Measurements from ENCODE around the gene ZNF750.
"Not testable (repeated sequence)": the region's sequence is repeated elsewhere in the genome, so short reads cannot be mapped to it uniquely, and the experiment has no call there.

Gene ZNF750

DNA sequence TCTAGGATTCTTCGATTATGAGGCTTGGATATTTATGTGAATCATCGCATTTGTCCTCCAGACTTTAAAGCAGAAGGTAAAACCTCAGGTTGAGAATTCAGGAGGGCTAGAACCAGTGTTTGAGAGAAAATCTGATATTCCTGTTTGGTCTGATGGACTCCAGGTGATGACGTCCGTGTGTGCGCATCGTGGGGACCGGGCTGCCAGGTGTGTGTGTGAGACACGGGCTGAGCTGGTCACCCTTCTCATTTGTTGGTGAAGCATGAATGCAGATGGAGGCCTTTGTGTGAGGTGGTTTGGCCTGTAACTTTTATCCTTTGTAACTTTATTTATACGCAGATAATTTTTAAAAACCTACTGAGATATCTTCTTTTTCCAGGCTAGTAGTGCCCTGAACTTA is 42.8 kb downstream of the ZNF750 start:
- no peak for DNase-seq (ENCODE audit: low read depth in 3 of 3, low spot score in 1 of 3)

DNA sequence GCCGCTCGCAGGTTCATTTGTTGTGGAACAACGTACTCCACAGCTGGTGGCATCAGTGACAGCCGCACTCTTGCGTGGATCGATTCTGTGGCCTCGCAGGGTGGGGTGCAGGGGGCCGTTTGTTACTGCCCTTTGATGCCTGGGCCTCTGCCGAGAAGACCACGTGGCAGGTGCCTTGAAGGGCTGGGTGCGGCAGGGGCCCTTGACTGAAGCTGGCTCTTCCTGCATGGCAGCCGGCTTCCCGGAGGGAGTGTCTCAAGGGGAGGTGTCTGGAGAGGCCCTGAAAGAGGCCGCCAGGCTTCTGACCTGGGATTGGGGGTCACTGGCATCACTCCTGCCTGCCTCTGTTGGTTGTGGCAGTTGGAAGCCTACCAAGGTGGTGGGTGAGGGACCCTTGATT is 44.2 kb downstream of the ZNF750 start:
- no peak for DNase-seq (ENCODE audit: low read depth in 3 of 3, low spot score in 1 of 3)

DNA sequence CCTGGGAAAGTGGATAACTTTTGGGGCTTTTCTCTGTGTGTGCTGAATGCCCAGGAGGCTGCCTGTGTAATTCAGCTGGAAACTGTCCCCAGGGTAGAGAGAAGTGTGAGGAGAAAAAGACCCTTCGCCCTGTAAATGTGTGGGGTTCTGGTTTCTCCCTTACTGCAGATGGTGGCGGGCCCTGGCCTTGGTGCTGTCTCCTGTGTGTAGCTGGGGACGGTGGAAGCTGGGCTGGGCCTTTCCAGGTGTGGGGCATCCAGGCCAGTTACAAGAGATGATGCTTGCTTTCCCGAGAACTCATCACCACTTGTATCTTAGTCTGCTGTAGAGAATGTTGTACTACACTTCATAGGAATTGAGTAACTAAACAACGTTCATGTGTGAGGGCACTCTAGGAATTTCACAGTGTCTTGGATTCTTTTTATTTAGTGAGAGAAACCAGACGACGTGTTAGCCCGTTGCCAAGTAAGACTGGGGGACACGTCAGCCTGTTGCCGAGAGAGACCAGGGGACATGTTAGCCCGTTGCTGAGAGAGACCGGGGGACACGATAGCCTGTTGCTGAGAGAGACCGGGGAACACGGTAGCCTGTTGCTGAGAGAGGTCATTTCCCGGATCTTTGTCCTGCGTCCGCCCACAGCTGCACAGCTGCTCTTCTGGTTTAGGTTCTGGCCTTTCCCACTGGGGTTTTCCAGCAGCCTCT is 44.9 kb downstream of the ZNF750 start:
- no peak for DNase-seq (ENCODE audit: low read depth in 3 of 3, low spot score in 1 of 3)

DNA sequence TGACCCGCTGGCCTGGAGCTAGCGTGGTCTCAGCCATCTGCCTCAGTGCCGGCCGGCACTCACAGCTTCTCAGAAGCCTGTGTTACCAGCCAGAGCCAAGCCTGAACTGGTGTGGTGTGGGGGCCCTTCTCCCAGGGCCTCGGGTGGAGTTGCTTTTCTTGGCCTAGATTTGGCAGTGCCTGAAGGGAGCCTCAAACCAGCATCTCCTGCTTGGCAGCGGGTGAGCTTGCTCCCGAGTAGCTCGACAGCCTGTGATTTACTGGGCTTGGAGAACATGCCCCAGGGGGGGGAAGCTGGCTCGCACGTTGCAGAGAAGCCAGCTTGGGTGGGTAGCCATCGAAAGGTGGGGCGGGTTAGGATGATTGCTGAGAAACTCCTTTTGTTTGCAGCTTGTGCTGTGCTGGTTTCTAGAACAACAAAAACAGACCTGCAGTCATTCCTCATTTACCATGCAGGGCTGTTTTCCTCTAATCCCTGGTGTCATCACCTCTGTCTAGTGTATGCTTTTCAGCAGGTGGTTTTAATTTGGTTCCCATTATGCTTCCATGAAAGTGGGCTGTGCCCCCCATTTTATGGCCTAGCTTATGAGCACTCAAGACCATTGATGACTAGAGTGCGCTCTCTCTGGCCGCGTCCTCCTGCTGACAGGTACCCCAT is 45.7 kb downstream of the ZNF750 start:
- DNase-seq (ENCODE audit: low read depth in 3 of 3, low spot score in 1 of 3): no peak

DNA sequence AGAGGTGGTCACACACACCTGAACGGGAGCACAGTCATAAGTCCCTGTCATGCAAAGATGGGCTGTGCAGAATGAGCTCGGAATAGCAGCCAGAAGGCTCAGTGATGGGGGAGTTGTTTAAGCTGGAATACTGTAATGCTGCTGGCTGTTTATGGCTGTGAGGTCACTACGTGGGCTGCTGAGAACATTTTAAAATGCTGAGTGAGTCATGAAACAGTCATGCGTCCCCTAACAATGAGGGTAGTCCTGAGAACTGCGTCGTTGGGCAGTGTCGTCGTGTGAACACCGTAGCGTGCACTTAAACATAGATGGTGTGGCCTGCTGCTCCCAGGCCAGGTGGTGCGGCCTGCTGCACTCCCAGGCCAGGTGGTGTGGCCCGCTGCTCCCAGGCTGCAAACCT is 48.3 kb downstream of the ZNF750 start:
- DNase-seq (ENCODE audit: low read depth in 3 of 3, low spot score in 1 of 3): no peak

DNA sequence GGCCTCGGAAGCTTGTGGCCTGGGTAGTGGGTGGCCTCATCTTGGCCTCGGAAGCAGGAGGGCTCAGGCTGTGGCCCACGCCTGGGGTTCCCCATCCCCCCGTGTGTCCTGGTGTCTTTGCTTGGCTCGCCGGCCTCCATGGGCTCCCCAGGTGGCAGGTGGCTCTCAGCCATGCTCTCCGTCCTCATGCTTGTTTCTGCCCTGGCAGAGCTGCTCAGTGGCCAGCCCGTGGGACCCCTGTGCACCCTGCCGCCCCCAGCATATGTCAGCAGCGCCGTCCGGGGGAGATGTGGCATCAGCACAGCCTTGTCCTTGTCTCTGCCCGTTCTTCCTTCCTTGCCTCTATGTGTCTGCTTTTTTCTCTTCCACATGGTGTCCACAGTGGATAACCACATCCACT is 49.4 kb downstream of the ZNF750 start:
- no peak for DNase-seq (ENCODE audit: low read depth in 3 of 3, low spot score in 1 of 3)

DNA sequence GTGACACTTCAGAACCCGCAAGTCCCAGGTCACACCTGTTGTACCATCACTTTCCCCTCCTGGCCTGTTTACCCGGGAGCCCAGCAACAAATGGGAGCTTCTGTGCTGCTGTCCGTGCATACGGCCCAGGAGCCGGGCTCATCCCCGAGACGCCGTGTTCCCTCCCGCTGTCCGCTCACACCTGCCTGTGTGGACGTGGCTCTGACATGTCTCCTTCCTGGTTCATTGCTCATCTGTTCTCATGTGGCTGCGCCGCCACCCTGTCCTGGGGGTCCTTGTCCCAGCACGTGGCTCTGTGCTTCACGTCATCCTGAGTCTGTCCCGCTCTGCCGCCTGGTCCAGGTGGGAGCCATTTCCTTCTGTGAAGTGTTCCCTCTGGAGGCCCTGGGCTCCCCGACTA is 50.0 kb downstream of the ZNF750 start:
- no peak for DNase-seq (ENCODE audit: low read depth in 3 of 3, low spot score in 1 of 3)

DNA sequence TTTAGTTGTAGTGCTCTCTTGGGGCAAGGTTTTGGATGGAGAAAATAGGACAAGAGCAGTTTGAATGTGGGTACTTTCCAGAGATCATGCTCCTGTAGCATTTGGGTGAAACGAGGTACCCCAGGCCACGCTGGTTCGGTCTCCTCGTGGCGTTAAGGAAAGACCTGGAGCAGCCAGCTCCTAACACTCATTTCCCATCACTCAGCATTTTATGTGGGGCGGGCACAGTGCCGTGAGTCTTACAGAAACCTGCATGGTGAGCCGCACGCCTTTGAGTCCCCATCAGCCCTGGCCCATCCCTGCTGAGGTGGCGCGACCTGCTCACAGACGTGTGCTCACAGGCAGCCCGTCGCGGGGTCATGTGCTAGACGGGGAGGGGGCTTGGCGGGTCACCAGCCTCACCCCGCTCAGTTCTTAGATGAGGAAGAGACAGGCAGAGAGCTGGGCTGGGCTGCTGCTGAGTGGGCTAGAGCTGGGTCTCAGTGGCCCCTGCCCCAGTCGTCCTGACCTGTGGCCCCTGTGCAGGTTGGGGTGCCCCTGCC is 50.7 kb downstream of the ZNF750 start:
- no peak for DNase-seq (ENCODE audit: low read depth in 3 of 3, low spot score in 1 of 3)

DNA sequence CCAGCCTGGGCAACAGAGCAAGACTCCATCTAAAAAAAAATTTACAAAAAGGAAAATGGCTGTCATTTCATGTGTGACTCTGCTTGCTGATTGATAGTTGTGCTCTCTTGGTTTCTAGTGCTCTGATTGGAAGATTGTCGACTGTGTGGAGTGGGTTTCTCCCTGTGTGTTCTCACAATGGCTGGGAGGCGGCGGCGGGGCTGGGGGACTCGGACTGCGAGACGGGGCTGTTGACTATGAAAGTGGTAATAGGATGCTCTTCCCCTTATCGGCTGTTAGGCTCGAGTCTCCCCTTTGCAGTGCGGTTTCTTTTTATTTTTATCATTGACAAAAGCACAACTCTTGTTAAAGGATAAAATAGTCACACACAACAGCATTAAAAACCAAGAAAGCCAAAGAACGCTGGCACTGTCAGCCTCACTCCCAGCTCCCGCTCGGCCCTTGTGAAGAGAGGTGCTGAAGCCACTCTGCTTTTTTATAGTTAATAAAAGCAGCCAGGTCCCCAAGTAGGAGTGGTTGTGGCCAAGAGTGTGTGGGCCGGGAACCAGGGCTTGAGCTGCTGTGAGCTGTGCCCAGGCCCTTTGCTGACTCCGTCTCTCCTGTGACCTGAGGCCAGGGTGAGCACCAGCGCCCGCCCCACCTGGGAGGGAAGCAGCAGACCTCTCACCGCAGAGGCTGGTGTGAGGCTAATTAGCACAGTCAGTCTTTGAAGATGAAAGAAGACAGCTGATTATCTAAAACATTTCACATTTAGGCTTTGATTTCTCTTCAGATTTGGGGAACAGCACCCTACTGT is 51.4 kb downstream of the ZNF750 start:
- no peak for DNase-seq (ENCODE audit: low read depth in 3 of 3, low spot score in 1 of 3)

DNA sequence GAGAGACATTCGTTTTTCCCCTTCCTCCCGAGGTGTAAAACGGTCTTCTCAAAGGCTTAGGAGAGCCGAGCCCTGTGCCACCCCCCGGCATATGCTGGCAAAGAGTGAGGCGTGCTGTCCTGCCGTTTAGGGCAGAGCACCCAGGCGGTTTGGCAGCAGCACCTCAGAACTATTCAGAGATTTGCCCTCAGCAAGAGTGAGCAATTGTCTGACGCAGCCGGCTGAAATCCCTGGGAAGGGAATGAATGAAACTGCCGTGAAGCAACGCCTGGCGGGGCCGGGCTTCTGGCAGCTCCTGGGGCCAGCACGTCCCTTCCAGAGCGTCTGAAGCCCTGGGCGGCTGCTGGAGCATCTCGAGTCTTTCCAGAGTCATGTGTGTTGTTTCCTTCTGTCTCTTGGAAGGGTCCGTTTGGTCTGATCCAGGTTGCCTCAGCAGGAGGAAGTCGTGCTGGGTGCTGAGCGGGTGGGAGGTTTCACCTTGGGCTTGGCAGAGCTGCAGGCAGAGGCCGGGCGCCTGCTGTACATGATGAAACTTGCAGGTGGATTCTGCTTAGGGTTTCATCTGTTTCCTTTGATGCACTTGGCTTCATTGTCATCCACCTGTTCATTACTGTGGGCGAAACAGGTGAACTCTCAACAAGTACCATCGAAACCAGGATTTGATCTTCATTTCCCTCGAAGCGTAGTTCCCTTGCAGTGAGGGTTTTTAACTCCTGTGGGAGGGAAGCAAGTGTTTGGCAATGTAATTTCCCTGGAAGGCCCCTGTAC is 52.6 kb downstream of the ZNF750 start:
- no peak for DNase-seq (ENCODE audit: low read depth in 3 of 3, low spot score in 1 of 3)

DNA sequence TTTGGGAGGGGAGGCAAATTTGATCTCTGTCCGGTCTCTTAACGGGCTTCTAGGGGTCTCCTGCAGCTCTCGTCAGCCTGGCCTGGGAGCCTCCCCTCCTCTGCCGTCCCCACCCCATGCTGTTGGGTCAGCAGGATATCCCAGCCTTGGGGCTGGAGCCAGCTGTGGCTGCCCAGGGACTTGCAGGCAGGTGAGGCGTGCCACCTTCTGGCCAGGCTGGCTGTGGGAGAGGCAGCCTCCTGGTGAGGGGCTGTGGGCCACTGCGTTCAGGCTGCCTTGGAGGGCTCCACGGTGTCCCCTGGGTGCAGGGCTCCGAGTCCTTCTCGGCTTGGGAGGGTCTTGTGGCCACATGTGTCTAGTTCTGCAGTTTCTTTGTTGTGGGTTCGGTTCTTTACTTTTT is 53.4 kb downstream of the ZNF750 start:
- no peak for DNase-seq (ENCODE audit: low read depth in 3 of 3, low spot score in 1 of 3)

DNA sequence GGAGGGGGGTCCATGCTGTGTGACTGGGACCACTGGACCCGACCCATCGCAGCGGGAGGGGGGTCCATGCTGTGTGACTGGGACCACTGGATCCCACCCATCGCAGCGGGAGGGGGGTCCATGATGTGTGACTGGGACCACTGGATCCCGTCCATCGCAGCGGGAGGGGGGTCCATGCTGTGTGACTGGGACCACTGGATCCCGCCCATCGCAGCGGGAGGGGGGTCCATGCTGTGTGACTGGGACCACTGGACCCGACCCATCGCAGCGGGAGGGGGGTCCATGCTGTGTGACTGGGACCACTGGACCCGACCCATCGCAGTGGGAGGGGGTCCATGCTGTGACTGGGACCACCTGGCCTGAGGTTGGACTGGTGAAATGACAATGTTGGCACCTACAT is 54.2 kb downstream of the ZNF750 start:
- not testable (repeated sequence) for DNase-seq (ENCODE audit: low read depth in 3 of 3, low spot score in 1 of 3)

DNA sequence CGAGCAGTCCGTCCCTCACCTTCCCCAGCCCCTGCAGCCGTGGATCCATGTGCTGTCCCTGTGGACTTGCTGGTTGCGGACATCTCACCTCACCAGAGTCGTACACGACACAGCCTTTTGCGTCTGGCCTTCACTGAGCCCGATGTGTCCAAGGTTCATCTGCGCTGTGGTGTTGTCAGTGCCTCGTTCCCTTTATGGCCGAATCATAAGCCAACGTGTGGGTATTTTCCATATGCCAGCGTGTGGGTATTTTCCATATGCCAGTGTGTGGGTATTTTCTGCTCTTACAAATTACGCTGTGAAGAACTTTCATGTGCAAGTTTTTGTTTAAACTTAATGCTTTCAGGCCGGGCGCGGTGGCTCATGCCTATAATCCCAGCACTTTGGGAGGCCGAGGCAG is 56.3 kb downstream of the ZNF750 start:
- no peak for DNase-seq (ENCODE audit: low read depth in 3 of 3, low spot score in 1 of 3)

DNA sequence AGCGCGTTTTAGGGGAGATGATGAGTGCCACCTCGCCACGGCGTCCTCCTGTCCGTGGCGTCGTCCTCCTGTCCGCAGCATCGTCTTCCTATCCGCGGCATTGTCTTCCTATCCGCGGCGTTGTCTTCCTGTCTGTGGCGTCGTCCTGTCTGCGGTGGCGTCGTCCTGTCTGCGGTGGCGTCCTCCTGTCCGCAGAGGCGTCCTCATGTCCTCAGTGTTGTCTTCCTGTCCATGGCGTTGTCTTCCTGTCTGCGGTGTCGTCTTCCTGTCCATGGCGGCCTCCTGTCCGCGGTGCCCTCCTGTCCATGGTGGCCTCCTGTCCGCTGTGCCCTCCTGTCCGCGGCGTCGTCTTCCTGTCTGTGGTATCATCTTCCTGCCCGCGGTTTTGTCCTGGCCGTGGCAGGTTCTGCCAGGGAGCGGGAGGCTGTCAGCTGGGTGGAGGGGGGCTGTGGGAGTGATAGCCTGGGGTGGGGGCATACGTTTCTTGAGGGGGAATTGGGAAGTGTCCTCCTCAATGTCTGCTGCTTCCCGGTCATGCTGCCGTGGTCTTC is 57.1 kb downstream of the ZNF750 start:
- no peak for DNase-seq (ENCODE audit: low read depth in 3 of 3, low spot score in 1 of 3)

DNA sequence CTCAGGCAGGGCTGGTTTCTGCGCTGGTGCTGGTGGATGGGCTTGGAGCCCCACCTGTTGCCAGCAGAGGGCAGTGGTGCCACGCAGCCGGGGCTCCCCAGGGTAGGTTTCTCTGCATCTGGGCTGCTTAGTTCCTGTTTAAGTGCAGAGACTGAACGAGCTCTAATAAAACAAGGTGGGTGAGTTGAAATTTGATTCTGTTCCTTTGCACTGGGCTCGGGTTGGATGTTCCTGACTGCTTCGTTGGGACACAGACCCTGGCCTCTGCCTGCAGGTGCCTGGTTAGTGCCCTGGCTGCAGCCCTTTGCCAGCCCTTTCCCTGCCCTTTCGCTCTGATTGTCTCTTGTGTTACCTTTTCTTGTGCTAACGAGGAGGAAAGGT is 57.9 kb downstream of the ZNF750 start:
- DNase-seq (ENCODE audit: low read depth in 3 of 3, low spot score in 1 of 3): peak; percentile 59 to 80 (median 77)

DNA sequence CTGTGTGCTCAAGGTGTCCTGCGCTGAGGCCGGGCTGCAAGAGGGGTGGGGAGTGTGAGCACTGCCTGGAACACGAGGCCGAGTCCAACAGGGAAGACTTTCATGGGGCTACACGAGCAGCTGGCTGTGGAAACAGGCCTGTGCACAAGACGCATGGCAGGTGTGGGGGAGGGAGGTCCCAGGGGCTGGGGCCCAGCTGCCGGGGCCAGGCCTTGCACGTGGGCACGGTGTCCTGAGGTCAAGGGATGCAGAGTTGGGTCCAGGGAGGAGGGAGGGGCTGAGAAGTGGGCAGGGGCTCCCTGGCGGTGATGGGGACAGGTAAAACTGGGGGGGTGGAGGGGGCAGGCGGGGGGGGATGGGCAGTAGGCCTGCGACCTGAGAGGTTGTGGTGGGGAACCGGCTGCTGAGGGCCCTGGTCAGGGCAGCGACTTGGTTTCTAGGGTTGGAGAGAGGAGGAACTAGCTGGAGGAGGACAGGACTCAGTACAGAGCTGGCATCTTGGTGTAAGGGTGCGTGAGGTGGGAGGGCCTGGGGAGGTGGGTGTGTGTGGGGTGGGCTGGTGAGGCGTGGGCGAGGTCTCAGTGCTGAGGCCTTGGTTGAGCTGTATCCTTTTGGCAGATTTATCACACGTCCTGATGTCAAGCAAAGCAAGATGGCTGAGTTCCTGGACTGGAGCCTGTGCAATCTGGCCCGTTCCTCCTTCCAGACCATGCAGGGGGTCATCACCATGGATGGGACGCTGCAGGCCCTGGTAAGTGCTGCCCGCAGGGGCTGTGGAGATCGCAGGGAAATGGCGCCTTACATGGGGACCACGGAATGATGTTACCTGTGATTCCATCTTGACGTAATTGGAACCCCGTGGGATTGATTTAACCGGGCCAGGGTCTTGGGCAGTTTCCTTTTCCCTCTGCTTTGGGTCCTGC is 58.6 kb downstream of the ZNF750 start:
- DNase-seq (ENCODE audit: low read depth in 3 of 3, low spot score in 1 of 3): no peak

DNA sequence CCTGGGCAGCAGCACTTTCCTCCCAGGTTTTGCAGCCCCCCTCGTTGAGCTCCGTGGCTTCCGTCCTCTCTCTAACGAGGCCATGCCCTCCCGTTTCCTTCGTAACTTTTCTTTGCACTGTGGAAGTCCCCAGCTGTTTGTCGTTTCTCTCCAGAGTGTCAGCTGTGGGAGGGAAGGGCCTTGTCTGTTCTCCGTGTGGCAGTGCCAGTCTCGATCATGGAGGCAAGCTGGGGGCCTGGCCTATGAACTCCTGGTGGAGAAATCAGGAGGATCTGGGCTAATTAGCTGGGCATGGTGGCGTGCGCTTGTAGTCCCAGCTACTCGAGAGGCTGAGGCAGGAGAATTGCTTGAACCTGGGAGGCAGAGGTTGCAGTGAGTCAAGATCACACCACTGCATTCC is 59.6 kb downstream of the ZNF750 start:
- DNase-seq (ENCODE audit: low read depth in 3 of 3, low spot score in 1 of 3): no peak

DNA sequence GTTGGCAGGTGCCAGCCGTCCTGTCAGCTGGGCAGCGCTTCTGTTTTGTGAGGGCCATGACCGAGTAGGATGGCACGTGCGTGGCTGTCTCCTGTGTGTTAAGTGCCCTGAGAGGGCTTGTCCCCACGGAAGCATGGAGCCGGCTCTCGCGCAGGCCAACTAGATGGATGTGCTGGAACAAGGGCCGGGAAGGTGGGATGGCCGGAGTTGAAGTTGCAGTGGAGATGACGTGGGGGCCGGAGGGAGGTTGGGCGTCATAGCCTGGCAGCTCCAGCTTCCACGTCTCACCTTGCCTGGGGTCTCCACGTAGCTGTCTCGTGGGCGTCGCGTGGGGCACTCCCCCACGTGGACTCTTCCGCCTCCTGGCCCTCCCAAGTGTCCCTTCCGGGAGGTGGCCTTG is 60.3 kb downstream of the ZNF750 start:
- no peak for DNase-seq (ENCODE audit: low read depth in 3 of 3, low spot score in 1 of 3)

All from stimulated activated CD4-positive, alpha-beta T cell treated with anti-CD3 and anti-CD28 coated beads, TNF-alpha, amount 100 ng/mL, for 1 hour (primary cell).